GM12873 (cell line): ENCODE measurements around the gene PITPNC1.

Source experiments
- TF ChIP-seq, protein P1 (sequence below): IDR thresholded peaks from 2 replicates; pipeline ENCODE4 v1.5.1; 2012; ENCODE audit warnings: low read depth, mild to moderate bottlenecking, moderate library complexity, low read length, control low read depth; ENCODE audit not compliant: insufficient read depth; ENCODE audit errors: missing control alignments

The PITPNC1 gene

DNA sequence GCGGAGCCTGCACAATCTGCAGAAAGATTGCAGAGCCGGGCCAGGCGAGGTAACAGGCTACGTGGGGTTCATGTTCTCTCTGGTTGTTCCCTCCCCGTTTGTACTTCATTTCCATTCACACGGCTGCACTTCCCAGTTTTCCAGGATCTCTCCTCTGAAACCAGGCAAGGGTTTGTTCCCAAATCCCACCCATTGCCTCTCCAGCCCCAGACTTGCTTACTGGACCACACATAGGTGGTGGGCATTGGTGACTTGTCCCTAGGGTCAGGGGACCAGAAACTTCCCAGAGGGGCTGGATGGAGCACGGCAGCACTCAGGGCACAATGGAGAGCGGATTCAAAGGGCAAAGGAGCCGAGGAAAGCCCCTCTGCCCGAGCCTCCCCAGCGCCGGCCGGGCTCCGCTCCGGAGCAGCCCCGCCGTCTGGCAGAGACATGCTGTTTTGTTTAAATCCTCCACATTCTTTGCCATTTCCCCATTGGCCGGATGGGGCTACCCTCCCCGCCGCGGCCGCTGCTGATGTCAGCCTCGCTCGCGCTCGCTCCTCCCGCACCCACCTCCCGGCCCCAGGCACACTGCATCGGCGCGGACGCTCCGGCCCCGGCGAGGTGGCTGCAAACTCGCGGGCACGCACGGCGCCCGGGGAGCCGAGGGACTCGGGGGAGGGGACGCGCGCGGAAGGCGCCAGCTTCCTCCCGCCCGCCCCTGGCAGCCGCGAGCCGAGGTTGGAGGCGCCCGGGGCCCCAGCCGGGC lies at the start of gene PITPNC1:
PITPNC1 (plus strand) TSS at position 545 of the 751 bp plus-strand sequence.
- TF ChIP-seq, protein P1, sequence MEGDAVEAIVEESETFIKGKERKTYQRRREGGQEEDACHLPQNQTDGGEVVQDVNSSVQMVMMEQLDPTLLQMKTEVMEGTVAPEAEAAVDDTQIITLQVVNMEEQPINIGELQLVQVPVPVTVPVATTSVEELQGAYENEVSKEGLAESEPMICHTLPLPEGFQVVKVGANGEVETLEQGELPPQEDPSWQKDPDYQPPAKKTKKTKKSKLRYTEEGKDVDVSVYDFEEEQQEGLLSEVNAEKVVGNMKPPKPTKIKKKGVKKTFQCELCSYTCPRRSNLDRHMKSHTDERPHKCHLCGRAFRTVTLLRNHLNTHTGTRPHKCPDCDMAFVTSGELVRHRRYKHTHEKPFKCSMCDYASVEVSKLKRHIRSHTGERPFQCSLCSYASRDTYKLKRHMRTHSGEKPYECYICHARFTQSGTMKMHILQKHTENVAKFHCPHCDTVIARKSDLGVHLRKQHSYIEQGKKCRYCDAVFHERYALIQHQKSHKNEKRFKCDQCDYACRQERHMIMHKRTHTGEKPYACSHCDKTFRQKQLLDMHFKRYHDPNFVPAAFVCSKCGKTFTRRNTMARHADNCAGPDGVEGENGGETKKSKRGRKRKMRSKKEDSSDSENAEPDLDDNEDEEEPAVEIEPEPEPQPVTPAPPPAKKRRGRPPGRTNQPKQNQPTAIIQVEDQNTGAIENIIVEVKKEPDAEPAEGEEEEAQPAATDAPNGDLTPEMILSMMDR, result no peak

- TF ChIP-seq, protein P1, result no peak
Observed at GRCh38 chr17:67328026-67328425, 49.1 kb upstream of the PITPNC1 start.

DNA sequence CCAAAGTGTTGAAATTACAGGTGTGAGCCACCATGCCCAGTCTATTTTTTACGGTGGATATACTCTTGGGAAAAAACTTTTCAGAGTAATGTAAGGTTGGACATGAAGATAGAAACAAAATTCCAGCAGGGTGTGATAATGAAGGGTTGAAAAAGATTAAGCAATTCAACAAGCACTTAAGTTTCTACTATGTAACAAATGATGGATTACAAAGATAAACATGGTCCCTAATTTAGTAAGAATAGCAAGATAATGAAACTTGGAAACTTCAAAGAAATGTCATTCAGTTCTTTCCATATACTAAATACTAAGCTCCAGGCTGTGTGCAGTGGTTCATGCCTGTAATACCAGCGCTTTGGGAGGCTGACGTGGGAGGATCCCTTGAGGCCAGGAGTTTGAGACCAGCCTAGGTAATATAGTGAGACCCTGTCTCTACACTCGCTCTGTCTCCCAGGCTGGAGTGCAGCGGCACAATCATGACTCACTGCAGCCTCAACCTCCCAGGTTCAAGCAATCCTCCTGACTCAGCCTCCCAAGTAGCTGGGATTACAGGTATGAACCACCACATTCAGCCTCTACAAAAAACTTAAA lies 41.7 kb upstream of the PITPNC1 start:
- TF ChIP-seq, protein P1, result no peak

DNA sequence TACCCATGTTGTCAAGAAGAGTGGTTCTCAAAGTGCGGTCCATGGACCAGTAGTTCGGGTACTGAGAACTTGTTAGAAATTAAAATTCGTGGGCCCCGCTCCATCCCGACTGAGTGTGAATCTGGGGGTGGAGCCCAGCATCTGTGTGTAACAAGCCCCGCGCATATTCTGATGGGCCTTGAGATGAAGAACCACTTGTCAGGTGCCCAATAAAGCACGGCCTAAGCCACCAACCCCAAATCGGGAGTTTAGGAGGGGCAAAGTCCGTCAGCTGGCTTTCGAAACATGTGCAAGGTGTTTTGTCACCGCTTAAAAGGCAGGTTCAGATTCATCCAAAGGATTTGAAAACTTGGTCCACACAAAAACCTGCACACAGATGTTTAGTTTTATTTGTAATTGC lies 40.2 kb upstream of the PITPNC1 start:
- TF ChIP-seq, protein P1, result no peak

- TF ChIP-seq, protein P1, result no peak
Observed at GRCh38 chr17:67343237-67343636, 33.8 kb upstream of the PITPNC1 start.

DNA sequence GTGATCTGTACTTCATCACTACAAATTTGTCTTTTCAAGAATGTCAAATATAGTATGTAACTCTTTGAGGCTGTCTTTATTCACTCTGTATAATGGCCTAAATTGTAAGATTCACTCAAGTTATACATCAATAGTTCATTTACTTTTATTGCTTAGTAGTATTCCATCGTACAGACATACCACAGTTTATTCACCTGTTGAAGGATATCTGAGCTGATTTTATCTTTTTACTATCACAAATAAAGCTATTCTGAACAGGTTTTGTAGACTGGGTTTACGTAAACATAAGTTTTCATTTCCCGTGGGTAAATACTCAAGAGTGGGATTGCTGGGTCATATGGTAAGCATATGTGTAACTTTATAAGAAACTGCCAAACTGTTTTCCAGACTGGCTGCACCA lies 29.3 kb upstream of the PITPNC1 start:
- TF ChIP-seq, protein P1, result no peak

DNA sequence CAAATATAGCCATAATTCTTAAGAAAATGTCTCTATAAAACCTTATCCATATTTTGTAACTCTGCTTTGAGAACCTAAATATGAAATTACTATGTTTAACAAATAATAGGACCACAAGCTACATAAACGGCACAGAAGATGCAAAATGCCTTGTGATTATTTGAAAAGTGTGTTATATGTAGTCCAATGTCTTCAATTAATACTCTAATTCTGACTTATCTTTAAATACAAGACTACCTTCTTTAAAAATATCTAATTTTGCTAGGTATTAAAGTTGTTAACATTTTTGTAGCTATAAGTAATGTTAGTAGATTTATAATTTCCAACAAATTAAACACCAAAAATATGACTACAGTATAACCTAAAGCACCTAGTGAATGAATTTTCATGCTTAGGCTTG lies 27.7 kb upstream of the PITPNC1 start:
- TF ChIP-seq, protein P1, result no peak
